ENCODE data around the gene MPRIP. TPM values are rescaled to one million over a fixed set of nuclear protein-coding genes. Genes with fewer than 3 reads are reported as not detected.

MPRIP gene
- total RNA-seq, 4 donors from 2014 or later = 141 to 305 (median 291) TPM

DNA sequence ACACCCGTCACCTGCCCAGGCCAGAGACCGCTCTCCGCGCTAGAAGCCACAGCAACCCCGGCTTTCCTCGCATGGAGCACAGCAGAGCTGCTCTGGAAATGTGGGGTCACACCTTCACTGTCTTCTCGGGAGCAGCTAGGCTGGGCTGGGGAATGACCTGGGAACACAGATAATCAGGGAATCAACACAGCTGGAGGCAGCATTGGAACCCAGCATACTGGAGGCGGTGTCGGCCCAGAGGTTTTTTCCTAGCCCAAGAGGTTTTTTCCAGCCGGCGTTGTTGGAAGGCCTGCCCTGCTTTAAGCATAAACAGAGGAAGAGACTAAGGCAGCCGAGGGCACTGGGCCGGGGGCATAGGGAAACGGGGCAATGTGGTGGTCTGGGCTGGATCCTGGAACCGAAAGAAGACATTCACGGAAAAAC, 164.7 kb downstream of the MPRIP start:
- DNase-seq = no peak
- peak overlapping the region; percentile 71 to 83 (median 80) for H3K27ac ChIP-seq
- no peak for TF ChIP-seq POLR2A (IDR thresholded peaks at IDR 0.05)
- TF ChIP-seq, protein P1, sequence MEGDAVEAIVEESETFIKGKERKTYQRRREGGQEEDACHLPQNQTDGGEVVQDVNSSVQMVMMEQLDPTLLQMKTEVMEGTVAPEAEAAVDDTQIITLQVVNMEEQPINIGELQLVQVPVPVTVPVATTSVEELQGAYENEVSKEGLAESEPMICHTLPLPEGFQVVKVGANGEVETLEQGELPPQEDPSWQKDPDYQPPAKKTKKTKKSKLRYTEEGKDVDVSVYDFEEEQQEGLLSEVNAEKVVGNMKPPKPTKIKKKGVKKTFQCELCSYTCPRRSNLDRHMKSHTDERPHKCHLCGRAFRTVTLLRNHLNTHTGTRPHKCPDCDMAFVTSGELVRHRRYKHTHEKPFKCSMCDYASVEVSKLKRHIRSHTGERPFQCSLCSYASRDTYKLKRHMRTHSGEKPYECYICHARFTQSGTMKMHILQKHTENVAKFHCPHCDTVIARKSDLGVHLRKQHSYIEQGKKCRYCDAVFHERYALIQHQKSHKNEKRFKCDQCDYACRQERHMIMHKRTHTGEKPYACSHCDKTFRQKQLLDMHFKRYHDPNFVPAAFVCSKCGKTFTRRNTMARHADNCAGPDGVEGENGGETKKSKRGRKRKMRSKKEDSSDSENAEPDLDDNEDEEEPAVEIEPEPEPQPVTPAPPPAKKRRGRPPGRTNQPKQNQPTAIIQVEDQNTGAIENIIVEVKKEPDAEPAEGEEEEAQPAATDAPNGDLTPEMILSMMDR (IDR thresholded peaks at IDR 0.05) = no peak
- H3K4me3 ChIP-seq = peak overlapping the region in 3 of 4 donors; percentile 54 to 66 (median 57)
- no peaks in the 10 kb centered on the region for H3K27me3 ChIP-seq
- peaks cover 0 to 11% (median 0%) of the 10 kb centered on the region in 3 donors for H3K36me3 ChIP-seq
- H3K9me3 ChIP-seq = no peaks in the 10 kb centered on the region
- peaks cover 0 to 30% (median 17%) of the 10 kb centered on the region in 4 donors for H3K4me1 ChIP-seq

DNA sequence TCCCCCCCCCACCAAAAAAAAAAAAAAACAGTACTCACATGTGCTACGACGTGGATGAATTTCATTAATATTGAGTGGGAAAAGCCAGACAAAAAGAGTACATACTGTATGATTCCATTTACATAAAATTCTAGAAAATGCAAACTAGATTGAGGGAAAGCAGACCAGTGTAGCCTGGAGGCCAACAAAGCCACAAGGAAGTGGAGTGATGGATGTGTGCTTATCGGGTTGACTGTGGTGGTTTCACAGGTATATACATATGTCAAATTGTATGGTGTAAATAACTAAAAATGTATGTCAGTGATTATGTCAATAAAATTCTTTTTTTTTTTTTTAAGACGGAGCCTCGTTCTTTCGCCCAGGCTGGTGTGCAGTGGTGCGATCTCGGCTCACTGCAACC, 165.7 kb downstream of the MPRIP start:
- TF ChIP-seq, protein P1 (IDR thresholded peaks at IDR 0.05) = no peak
- TF ChIP-seq POLR2A (IDR thresholded peaks at IDR 0.05) = no peak
- Histone ChIP-seq H3K36me3 (peaks cover 0 to 19% (median 0%) of the 10 kb centered on the region in 3 donors), H3K27me3 (no peaks in the 10 kb centered on the region), H3K4me1 (peaks cover 0 to 30% (median 17%) of the 10 kb centered on the region in 4 donors), H3K4me3 (no peak overlapping the region), H3K9me3 (no peaks in the 10 kb centered on the region), H3K27ac (no peak overlapping the region)
- no peak for DNase-seq

DNA sequence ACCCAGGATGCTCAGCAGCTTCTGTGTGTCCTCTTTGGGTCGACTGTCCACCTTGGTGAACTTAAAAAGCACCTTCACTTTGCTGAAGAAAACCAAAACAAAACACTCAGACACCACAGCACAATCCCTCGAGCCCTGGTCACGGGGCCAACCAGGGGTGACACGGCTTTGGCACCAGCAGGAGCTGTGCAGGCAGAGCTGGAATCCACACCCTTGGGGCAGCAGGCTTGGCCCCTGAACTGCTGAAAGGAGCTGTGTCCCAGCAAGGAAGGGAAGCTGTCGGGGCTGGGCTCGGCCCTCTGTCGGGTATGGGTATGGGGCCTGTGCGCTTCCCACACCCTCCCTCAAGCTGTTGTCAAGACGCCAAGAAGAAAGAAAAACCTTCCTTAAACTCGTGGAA, 171.5 kb downstream of the MPRIP start:
- Histone ChIP-seq H3K9me3 (no peaks in the 10 kb centered on the region), H3K27ac (no peak overlapping the region), H3K27me3 (no peaks in the 10 kb centered on the region), H3K36me3 (peaks cover 0 to 77% (median 0%) of the 10 kb centered on the region in 3 donors), H3K4me3 (no peak overlapping the region), H3K4me1 (no peaks in the 10 kb centered on the region)
- no peak for DNase-seq
- TF ChIP-seq, protein P1 (IDR thresholded peaks at IDR 0.05) = no peak
- no peak for TF ChIP-seq POLR2A (IDR thresholded peaks at IDR 0.05)

DNA sequence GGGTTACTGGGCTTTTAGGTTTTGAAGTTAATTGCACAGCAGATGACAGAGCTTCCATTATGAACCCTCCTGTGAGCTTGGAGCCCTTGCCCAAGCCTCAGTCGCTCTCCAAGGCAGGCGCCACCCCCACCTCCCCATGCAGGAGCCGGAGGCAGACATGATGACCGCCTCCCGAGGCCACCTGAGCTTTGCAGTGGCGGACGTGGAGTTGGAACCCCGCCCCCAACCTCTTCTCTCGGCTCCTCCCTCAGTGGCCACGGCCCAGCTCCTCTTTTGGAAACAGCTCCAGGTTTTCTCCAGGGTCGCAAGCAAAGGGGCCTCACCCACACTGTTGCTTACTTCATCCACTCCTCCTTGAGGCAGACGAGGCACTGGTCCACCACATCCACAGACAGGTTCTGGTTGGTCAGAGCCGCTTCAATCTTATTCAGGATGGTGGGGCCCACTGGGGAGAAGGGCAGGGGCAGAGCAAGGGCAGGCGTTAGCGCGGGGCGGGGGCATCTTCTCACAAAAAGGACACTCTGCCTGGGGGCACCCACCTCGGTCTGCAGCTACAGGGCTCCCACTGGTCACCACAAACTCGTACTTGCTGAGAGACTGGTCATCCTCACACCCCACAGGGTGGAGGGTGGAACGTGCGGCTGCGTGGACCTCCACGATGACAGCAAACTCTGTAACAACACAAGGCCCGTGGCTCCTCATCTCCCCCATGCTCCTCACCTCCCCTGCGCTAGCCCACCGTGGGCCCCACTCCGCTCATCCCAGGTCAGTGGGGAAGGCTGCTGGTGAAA, 172.6 kb downstream of the MPRIP start:
- Histone ChIP-seq H3K27me3 (no peaks in the 10 kb centered on the region), H3K4me1 (no peaks in the 10 kb centered on the region), H3K27ac (no peak overlapping the region), H3K4me3 (no peak overlapping the region), H3K9me3 (no peaks in the 10 kb centered on the region), H3K36me3 (peaks cover 0 to 86% (median 0%) of the 10 kb centered on the region in 3 donors)
- no peak for DNase-seq
- TF ChIP-seq POLR2A (IDR thresholded peaks at IDR 0.05) = no peak
- TF ChIP-seq, protein P1 (IDR thresholded peaks at IDR 0.05) = no peak

DNA sequence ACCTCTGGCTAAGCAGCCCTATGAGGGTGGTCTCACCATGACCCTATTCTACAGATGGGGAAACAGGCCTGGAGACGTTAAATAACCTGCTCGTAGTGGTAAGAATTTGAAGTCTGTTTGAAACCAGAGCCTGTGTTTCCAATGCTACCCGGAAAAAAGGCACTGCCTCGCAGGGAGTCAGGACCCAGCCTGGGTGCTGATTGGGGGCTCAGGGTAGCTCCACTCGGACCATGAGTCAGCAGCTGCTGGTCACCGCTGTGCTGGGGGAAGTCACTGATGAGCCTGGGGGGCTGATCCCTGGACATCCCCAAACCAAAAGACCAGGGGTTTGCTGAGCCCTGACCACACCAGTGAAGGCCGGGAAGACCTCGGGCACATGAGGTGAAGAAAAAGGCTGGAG, 173.3 kb downstream of the MPRIP start:
- peaks cover 0 to 94% (median 0%) of the 10 kb centered on the region in 3 donors for H3K36me3 ChIP-seq
- no peaks in the 10 kb centered on the region for H3K27me3 ChIP-seq
- no peaks in the 10 kb centered on the region for H3K4me1 ChIP-seq
- no peak overlapping the region for H3K4me3 ChIP-seq
- no peak for DNase-seq
- H3K9me3 ChIP-seq = no peaks in the 10 kb centered on the region
- no peak overlapping the region for H3K27ac ChIP-seq
- TF ChIP-seq POLR2A (IDR thresholded peaks at IDR 0.05) = no peak
- TF ChIP-seq, protein P1 (IDR thresholded peaks at IDR 0.05) = no peak

Data from Peyer's patch (tissue), 4 donors.